ENCODE data around the gene GJA9.
"Not testable (repeated sequence)": the region's sequence is repeated elsewhere in the genome, so short reads cannot be mapped to it uniquely, and the experiment has no call there.

Gene GJA9

GRCh38 chr1:38873027-38873969, 8.1 kb downstream of the GJA9 start, which contains the start of gene MYCBP:
MYCBP (minus strand) TSS chr1:38873348; CDS start chr1:38873305, 43 bp downstream.
- DNase-seq (ENCODE audit: low read depth, low spot score) = peak; percentile 82

- DNase-seq (ENCODE audit: low read depth, low spot score) = no peak
Observed at GRCh38 chr1:38872401-38873026, 8.9 kb downstream of the GJA9 start.

DNA sequence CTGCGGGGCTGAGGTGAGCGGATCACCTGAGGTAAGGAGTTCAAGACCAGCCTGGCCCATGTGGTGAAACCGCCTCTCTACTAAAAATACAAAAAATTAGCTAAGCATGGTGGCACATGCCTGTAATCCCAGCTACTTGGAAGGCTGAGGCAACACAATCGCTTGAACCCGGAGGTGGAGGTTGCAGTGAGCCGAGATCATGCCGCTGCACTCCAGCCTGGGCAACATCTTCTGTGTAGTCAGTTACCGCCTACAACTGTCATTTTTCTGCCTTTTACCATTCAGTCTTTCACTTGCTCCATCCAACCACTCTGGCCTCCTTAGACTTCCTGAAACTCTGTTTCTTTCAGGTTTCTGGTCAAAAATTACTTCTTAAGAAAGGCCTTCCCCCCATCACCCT, 10.4 kb downstream of the GJA9 start:
- no peak for DNase-seq (ENCODE audit: low read depth, low spot score)

DNA sequence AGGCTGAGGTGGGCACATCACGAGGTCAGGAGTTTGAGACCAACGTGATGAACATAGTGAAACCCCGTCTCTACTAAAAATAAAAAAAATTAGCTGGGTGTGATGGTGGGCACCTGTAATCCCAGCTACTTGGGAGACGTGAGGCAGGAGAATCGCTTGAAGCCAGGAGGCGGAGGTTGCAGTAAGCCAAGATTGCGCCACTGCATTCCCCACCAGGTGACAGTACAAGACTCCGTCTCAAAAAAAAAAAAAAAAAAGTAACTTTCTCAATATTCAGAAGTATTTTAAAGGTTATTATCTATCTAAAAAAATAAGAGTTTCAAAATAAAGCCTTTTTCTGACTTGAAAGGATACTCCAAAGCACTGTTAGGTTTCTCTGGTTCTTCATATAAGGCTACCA, 14.2 kb downstream of the GJA9 start:
- no peak for DNase-seq (ENCODE audit: low read depth, low spot score)

GRCh38 chr1:38865112-38865715, 16.2 kb downstream of the GJA9 start:
- DNase-seq (ENCODE audit: low read depth, low spot score) = no peak

- no peak for DNase-seq (ENCODE audit: low read depth, low spot score)
Observed at GRCh38 chr1:38860454-38860795, 21.0 kb downstream of the GJA9 start.

- peak; percentile 96 for DNase-seq (ENCODE audit: low read depth, low spot score)
Observed at GRCh38 chr1:38859561-38860453, 21.6 kb downstream of the GJA9 start, which contains the start of gene RRAGC. RRAGC (minus strand) TSS chr1:38859772; CDS start chr1:38859646, 126 bp downstream.

- DNase-seq (ENCODE audit: low read depth, low spot score) = no peak
Observed at GRCh38 chr1:38858833-38859560, 22.4 kb downstream of the GJA9 start.

DNA sequence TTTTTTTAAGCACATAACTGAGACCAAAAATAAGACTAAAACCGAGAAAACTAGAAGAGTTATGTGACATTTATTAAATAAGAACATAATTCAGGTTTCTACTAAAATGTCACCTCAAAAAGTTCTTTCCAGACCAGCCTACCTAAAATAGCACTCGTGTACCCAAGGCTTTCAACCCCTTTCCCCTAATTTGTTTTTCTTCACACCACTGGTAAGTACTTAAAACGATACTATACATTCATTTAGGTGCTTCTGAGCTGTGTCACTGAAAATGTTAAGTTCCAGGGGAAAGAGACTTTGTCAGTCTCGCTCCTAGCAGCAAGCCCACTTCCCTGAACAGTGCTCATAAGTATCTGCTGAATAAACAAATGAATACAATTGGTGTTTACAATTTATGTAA, 28.6 kb downstream of the GJA9 start:
- no peak for DNase-seq (ENCODE audit: low read depth, low spot score)

DNA sequence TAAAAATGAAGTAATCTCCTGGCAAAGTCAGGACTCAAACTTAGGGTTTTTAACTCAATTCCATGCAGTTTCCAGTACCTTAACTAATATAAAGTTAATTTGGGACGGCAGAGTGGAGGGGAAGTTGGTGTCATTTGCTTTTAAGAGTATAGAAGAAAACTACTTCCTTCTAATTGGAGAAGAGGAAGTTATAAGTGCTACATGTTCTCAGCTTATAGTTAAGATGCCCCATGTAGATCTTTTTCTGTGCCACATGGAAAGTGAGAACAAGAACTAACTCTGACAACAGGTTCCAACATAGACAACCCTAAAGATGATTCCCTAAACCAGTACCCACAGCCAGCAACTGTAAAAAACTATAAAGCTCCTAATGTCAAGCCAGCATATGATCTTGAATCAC, 33.3 kb downstream of the GJA9 start:
- no peak for DNase-seq (ENCODE audit: low read depth, low spot score)

DNA sequence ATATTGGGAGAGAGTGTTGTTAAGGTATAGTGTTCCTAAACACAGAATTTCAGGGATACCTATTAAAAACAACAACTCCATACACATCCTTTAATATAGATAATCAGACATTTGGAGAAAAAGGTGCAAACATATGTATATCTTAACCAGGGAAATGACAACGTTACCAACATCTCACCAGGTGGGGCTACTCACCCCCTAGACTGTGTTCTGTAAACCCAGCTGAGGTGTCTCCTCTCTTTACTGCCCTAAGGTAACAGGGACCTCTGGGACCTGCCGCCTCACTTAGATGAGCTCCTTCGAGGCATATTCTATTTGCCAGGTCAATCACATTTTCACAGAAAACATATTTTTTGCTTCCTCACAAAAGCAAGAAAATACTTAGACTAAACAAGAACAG, 35.2 kb downstream of the GJA9 start:
- no peak for DNase-seq (ENCODE audit: low read depth, low spot score)

GRCh38 chr1:38845088-38845487, 36.3 kb downstream of the GJA9 start:
- not testable (repeated sequence) for DNase-seq (ENCODE audit: low read depth, low spot score)

DNA sequence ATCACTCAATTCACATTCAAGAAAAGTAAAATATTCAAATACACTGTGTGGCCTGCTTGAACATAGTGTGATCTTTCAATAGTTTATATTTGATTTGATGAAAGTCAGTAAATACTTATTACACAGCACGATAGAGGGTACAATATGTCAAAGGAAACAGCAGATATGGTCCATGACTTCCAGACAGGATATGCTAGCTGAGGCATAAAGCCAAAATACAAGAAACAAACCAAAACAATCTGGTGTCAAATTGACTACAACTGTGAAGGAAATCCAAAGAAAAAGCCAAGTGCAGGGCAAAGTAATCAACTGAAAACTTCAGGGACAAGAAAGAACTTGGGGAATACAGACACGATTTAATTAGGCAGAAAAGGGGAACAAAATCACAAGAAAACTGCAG, 41.1 kb downstream of the GJA9 start:
- DNase-seq (ENCODE audit: low read depth, low spot score) = no peak

GRCh38 chr1:38839363-38839762, 42.0 kb downstream of the GJA9 start:
- no peak for DNase-seq (ENCODE audit: low read depth, low spot score)

- not testable (repeated sequence) for DNase-seq (ENCODE audit: low read depth, low spot score)
Observed at GRCh38 chr1:38836316-38836715, 45.1 kb downstream of the GJA9 start.

DNA sequence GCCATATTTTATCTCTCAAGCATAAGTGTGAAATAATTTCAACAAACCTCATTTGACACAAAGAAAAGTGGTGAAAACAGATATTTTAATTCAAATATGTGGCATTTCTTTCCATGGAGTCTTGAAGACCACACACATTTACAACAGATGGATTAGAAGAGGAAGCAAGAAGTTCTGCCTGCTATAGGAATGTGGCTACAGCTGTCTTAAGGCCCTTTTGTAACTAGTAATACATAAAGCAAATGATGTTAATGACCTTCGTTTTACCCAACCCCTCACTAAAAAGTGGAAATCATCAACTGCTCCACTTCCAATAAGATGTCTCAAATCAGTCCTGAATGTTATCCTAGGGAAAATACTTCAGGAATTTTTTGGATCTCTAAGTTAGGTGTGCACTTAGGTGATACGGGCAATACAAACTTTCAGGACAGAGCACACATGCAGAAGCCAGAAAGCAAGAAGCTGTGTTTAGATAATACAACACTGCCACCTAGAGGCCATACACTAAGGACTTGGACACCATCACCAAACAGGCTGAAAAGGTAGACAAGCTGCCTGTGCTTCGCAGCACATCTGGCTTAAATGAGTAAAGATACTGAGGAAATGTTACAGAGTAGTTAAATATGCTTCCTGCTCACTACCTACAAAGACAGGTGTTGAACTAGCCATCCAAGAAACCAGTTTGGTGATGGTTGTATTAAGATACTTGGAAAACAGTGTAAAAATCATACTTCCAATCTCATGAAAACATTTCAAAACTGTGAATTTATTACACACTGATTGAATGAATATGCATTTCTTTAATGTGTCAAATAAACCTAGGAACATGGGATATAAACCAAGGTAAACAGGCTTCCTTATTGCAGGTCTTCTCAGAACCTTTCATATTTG, 46.2 kb downstream of the GJA9 start:
- DNase-seq (ENCODE audit: low read depth, low spot score) = peak; percentile 60

- no peak for DNase-seq (ENCODE audit: low read depth, low spot score)
Observed at GRCh38 chr1:38834221-38834782, 47.1 kb downstream of the GJA9 start.

GRCh38 chr1:38833146-38833545, 48.2 kb downstream of the GJA9 start:
- DNase-seq (ENCODE audit: low read depth, low spot score) = no peak

- no peak for DNase-seq (ENCODE audit: low read depth, low spot score)
Observed at GRCh38 chr1:38832370-38832734, 49.0 kb downstream of the GJA9 start.
